Measurements from ENCODE around the gene ZNF322.

ZNF322 gene

GRCh38 chr6:26623339-26623859 is 36.1 kb downstream of the ZNF322 start:
- no peak overlapping the region for H3K27ac ChIP-seq
- TF ChIP-seq ZFX (IDR thresholded peaks at IDR 0.05) (no peak), CTCF (conservative IDR thresholded peaks at IDR 0.05) (no peak)

GRCh38 chr6:26613689-26614683 is 45.6 kb downstream of the ZNF322 start:
- no peak for TF ChIP-seq CTCF (conservative IDR thresholded peaks at IDR 0.05)
- no peak for TF ChIP-seq ZFX (IDR thresholded peaks at IDR 0.05)
- H3K27ac ChIP-seq = no peak overlapping the region

- no peak overlapping the region for H3K27ac ChIP-seq
- TF ChIP-seq ZFX (IDR thresholded peaks at IDR 0.05) (no peak), CTCF (conservative IDR thresholded peaks at IDR 0.05) (no peak)
These were observed 46.3 kb downstream of the ZNF322 start for GRCh38 chr6:26613201-26613600.

- no peak for TF ChIP-seq CTCF (conservative IDR thresholded peaks at IDR 0.05)
- no peak overlapping the region for H3K27ac ChIP-seq
These were observed 47.9 kb downstream of the ZNF322 start for GRCh38 chr6:26611599-26611998.

GRCh38 chr6:26609463-26609862 is 50.1 kb downstream of the ZNF322 start:
- TF ChIP-seq CTCF (conservative IDR thresholded peaks at IDR 0.05) (no peak), ZFX (IDR thresholded peaks at IDR 0.05) (no peak)
- no peak overlapping the region for H3K27ac ChIP-seq

GRCh38 chr6:26607434-26608230 is 51.9 kb downstream of the ZNF322 start:
- no peak overlapping the region for H3K27ac ChIP-seq
- TF ChIP-seq ZFX (IDR thresholded peaks at IDR 0.05) = no peak
- TF ChIP-seq CTCF (conservative IDR thresholded peaks at IDR 0.05) = peak; percentile 89
